Cardiac muscle cell (in vitro differentiated cells and primary cell): ENCODE measurements around the gene SETD1A. TPM values are rescaled to one million over a fixed set of nuclear protein-coding genes. Genes with fewer than 3 reads are reported as not detected.

Experiments used
- DNase-seq, 2 donors: peaks; one replicate each; pipeline versions ENCODE4 v3.0.0 to v3.0.0-alpha.2; 2010 to 2017; ENCODE audit warnings: low read depth in 1 of 2, low spot score in 1 of 2
- H3K27ac ChIP-seq: fragments of 200-600 bp; sonication (generic); 2 replicates; pipeline ENCODE4 v1.5.1; 2016
- H3K27me3 ChIP-seq: fragments of 200-600 bp; sonication (generic); 2 replicates; pipeline ENCODE4 v1.6.0; 2016; ENCODE audit warnings: control low read depth
- H3K36me3 ChIP-seq: fragments of 200-600 bp; sonication (generic); 2 replicates; pipeline ENCODE4 v1.5.1; 2016; ENCODE audit warnings: control low read depth
- H3K4me1 ChIP-seq: fragments of 200-600 bp; sonication (generic); 2 replicates; pipeline ENCODE4 v1.8.1; 2017; ENCODE audit warnings: low read depth, mild to moderate bottlenecking, mixed run types
- H3K4me3 ChIP-seq: fragments of 200-600 bp; sonication (generic); 2 replicates; pipeline ENCODE4 v1.5.1; 2016; ENCODE audit warnings: mild to moderate bottlenecking
- H3K9me3 ChIP-seq: fragments of 200-600 bp; sonication (generic); 2 replicates; pipeline ENCODE4 v1.5.1; 2017; ENCODE audit warnings: low read depth, mild to moderate bottlenecking, control low read depth
- polyA plus RNA-seq: library from polyadenylated mRNA; unstranded; fragments of >200 nt; fragmentation: Nextera tagmentation; extraction: Ambion mirVana; gene quantifications from 2 replicates; pipeline ENCODE4 v1.2.1, GENCODE V29; 2016
- total RNA-seq: library from RNA; depleted of rRNA; stranded (reverse); fragments of >200 nt; gene quantifications from 2 replicates; pipeline ENCODE4 v1.2.3, GENCODE V29; 2016
- TF ChIP-seq, protein P1 (sequence below): IDR thresholded peaks from 2 replicates; pipeline ENCODE4 v1.5.1; 2012; ENCODE audit warnings: low read depth, mild to moderate bottlenecking, low read length

Gene SETD1A
- total and polyA plus RNA-seq, 2 experiments from 2014 or later: 1.9 to 10.4 TPM

DNA sequence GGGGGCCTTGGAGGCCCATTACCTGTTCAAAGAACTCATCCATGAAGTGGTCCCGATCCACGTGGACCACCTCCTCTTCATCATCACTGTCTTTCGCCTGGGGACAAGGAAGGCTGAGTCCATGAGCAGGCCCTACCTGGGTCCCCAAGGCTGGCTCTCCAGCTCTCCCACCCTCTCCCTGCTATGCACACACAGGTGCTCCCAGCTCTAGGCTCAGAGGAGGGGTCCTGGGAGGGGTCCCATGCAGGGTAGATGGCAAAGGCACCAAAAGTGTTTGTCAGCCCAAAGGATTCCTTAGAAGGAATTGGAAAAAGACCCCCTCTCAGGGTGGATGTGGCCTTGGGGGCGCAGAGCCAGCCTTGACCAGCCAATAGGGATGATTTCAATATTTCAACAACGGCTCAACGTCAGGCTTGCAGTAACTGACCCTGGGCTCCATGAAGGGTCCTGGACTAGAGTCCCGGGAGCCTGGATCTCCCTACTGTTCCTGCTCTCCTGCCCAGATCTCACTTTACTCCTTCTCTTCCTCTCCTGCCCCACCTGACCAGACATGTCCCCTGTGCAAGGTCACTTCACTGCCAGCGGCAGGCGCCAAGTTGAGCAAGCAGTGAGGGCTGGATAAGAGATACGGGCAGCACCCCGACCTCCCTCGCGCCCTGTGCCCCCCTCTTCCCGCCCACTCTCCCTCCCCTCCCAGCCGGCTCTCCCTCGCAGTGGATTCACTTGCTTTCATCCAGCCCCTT lies 44.1 kb downstream of the SETD1A start:
- TF ChIP-seq, protein P1, sequence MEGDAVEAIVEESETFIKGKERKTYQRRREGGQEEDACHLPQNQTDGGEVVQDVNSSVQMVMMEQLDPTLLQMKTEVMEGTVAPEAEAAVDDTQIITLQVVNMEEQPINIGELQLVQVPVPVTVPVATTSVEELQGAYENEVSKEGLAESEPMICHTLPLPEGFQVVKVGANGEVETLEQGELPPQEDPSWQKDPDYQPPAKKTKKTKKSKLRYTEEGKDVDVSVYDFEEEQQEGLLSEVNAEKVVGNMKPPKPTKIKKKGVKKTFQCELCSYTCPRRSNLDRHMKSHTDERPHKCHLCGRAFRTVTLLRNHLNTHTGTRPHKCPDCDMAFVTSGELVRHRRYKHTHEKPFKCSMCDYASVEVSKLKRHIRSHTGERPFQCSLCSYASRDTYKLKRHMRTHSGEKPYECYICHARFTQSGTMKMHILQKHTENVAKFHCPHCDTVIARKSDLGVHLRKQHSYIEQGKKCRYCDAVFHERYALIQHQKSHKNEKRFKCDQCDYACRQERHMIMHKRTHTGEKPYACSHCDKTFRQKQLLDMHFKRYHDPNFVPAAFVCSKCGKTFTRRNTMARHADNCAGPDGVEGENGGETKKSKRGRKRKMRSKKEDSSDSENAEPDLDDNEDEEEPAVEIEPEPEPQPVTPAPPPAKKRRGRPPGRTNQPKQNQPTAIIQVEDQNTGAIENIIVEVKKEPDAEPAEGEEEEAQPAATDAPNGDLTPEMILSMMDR: no peak
- Histone ChIP-seq H3K4me1 (peaks cover 6% of the 10 kb centered on the region), H3K4me3 (no peak overlapping the region), H3K27me3 (peaks cover 4% of the 10 kb centered on the region), H3K36me3 (no peaks in the 10 kb centered on the region), H3K27ac (no peak overlapping the region), H3K9me3 (no peaks in the 10 kb centered on the region)
- no peak for DNase-seq

DNA sequence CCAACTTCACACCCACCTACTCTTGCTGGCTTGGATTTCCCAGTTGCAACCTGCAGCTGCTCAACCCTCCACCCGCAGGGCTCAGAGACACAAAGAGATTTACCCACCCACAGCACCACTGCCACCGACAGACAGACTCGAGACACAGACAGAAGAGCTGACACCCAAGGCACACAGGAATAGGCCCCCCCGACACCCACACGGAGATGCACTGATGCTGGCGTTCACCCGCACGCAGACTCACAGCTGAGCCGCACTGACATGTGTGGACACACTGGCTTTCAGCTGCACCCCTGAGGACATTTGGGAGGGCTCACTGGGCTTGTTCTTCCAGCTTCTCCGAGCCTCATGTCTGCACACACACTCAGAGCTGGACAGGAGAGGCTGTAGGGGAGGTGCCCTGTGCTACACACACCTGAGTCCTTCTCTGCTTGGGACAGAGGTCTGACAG lies 44.7 kb downstream of the SETD1A start:
- Histone ChIP-seq H3K4me1 (peaks cover 6% of the 10 kb centered on the region), H3K4me3 (no peak overlapping the region), H3K27ac (no peak overlapping the region), H3K9me3 (no peaks in the 10 kb centered on the region), H3K27me3 (no peaks in the 10 kb centered on the region), H3K36me3 (no peaks in the 10 kb centered on the region)
- TF ChIP-seq, protein P1: no peak
- DNase-seq: no peak

DNA sequence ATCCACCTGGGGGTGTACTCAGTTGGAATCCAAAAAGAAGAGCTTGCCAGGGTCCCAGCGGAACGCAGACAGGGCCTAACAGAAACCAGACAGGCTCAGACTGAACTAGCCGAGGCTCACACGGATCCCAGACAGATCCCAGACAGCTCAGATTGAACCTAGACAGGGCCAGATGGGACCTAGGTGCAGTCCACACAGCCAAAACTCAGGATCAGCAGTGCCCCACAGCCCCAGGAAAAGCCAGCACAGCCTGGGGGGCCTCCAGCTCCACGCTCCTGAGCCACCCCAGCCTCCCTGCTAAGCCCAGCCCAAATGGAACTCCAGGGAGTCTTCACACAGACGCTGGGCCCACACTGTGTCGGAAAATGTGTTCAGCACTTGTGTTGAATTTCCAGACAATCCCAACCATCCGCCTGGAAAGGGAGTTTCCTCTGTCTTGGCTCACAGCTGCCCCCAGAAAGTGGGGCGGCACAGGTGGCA lies 45.3 kb downstream of the SETD1A start:
- Histone ChIP-seq H3K36me3 (no peaks in the 10 kb centered on the region), H3K27me3 (no peaks in the 10 kb centered on the region), H3K4me3 (no peak overlapping the region), H3K27ac (no peak overlapping the region), H3K9me3 (no peaks in the 10 kb centered on the region), H3K4me1 (peaks cover 6% of the 10 kb centered on the region)
- TF ChIP-seq, protein P1: no peak
- DNase-seq: no peak

DNA sequence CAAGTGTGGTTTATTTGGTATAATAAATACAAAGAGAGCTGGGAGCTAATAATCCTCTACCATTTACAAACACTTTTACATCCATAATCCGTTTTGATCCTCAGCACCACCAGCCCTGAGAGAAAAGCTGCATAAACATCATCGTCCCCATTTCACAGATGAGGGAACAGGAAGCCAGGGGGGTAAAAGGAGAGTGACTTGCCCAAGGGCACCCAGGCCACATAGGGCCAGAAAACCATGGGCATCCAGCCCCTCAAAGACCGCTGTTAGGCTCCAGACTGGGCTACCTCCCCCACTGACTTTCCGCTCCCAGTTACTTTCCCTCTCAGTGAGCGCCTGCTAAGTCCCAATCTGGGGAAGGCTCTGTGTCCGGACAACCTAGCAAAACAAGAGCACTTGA lies 46.2 kb downstream of the SETD1A start:
- TF ChIP-seq, protein P1: no peak
- no peak for DNase-seq
- H3K27me3 ChIP-seq: no peaks in the 10 kb centered on the region
- peaks cover 6% of the 10 kb centered on the region for H3K4me1 ChIP-seq
- no peaks in the 10 kb centered on the region for H3K9me3 ChIP-seq
- no peak overlapping the region for H3K4me3 ChIP-seq
- no peak overlapping the region for H3K27ac ChIP-seq
- H3K36me3 ChIP-seq: no peaks in the 10 kb centered on the region

DNA sequence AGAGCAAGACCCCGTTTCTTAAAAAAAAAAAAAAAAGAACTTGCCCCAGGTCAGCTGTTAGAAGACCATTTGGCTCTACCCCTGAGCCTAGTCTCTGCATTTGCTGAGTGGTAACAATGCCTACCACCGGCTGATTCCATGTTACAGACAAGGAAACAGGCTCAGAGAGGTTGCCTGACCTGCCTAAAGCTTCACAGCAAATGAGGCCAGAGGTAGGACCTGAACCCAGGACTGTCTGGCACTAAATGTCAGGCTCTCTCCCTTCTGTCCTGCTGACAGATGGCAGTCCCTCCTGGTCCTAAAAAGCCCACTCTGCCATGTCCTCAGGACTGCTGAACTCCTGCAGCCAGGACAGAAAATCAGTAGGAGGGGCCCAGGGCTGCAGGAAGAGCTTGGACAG lies 47.1 kb downstream of the SETD1A start:
- Histone ChIP-seq H3K9me3 (no peaks in the 10 kb centered on the region), H3K4me1 (peaks cover 6% of the 10 kb centered on the region), H3K4me3 (no peak overlapping the region), H3K36me3 (no peaks in the 10 kb centered on the region), H3K27me3 (no peaks in the 10 kb centered on the region), H3K27ac (no peak overlapping the region)
- DNase-seq: no peak
- TF ChIP-seq, protein P1: no peak
